Placental epithelial cell (primary cell): ENCODE data around the gene TRA2B. TPM values are rescaled to one million over a fixed set of nuclear protein-coding genes. Genes with fewer than 3 reads are reported as not detected.

Experiments used
- total RNA-seq: library from RNA; depleted of rRNA; stranded (reverse); fragments of >200 nt; gene quantifications from 2 replicates; pipeline ENCODE4 v1.2.3, GENCODE V29; 2012

Gene TRA2B
- total RNA-seq: 101 and 212 TPM in 2 replicates

GRCh38 chr3:185937689-185938374 is at the start of gene TRA2B:
TSS of gene TRA2B (minus strand) at chr3:185938014. CDS start at chr3:185937860, 154 bp downstream.

Other genes with a start within 250 kb of the TRA2B start
- 78.2 and 118 TPM in 2 replicates for gene IGF2BP2, start 113.0 kb downstream of the TRA2B start, total RNA-seq
- gene ETV5, start 171.1 kb upstream of the TRA2B start, total RNA-seq: 2.0 and 6.6 TPM in 2 replicates